NCI-H1436 (cell line): Measurements from ENCODE around the gene SPSB1.

Experiments used
- DNase-seq: peaks from one replicate; lab custom pipeline; 2025; lab: John Stamatoyannopoulos, UW

The SPSB1 gene

GRCh38 chr1:9344426-9345200 is 51.9 kb downstream of the SPSB1 start:
- DNase-seq: no peak

- no peak for DNase-seq
Measured at GRCh38 chr1:9345471-9345870, 52.8 kb downstream of the SPSB1 start.

GRCh38 chr1:9345922-9346321 is 53.2 kb downstream of the SPSB1 start:
- no peak for DNase-seq

- no peak for DNase-seq
Measured at GRCh38 chr1:9346566-9346965, 53.9 kb downstream of the SPSB1 start.

GRCh38 chr1:9347095-9347850 is 54.6 kb downstream of the SPSB1 start:
- peak; percentile 47 for DNase-seq

GRCh38 chr1:9349331-9349851 is 56.7 kb downstream of the SPSB1 start:
- no peak for DNase-seq

GRCh38 chr1:9350013-9350908 is 57.6 kb downstream of the SPSB1 start:
- no peak for DNase-seq

DNA sequence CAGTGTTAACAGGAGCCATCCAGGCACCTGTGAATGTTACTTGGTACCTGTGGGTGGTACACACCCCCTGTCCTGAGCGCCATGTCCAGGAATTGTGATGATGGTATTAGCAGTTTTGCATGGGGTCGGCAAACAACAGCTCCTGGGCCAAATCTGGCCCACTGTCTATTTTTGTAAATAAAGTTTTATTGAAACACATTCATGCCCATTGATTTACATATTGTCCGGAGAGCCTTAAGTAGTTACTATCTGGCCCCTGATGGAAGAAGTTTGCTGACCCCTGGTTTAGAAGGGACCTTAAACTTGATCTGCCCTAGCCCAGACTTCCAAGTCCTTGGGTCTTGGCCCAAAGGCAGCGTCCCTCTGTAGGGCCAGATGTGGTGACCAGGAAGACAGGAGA is 58.3 kb downstream of the SPSB1 start:
- DNase-seq: no peak

GRCh38 chr1:9351654-9352271 is 59.1 kb downstream of the SPSB1 start:
- no peak for DNase-seq

- DNase-seq: no peak
Measured at GRCh38 chr1:9352377-9353134, 59.9 kb downstream of the SPSB1 start.

DNA sequence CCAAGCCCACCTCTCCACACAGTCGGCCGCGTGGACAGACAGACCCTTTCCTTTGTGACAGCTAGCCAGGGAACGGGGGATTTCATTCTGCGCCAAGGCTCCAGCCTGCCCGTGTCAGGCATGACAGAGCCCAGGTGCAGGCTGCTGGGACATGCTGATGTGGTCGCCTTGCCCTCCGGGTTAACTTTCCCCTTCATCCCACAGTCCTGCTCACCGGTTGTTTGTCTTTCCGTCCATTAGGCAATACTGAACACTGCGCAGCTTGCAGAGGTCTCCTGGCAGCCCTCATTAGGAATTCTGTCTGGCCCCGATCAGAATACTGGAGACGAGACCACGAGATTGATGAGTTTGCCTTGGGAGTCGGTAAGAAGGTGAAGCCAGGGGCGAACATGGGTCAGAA is 62.8 kb downstream of the SPSB1 start:
- DNase-seq: no peak

- DNase-seq: no peak
Measured at GRCh38 chr1:9356021-9356420, 63.3 kb downstream of the SPSB1 start.

DNA sequence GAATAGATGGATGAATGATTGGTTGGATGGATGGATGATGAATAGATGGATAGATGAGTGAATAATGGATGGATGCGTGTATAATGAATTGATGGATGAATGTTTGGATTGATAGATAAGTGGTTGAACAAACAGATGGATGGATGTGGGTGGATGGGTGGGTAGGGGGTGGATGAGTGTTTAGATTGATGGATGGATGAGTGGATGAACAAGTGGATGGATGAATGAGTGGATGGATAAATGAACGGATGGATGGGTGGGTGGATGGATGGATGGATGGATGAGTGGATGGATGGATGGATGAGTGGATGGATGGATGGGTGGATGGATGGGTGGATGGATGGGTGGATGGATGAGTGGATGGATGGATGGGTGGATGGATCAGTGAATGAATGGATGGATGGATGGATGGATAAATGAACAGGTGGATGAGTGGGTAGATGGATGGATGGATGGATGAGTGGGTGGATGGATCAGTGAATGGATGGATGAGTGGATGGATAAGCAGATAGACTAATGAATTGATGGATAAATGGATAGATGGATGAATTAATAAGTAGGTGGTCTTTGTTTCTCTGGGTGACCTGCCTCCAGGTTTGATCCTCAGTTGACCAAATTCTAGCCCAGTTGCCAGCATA is 64.3 kb downstream of the SPSB1 start:
- no peak for DNase-seq

- no peak for DNase-seq
Measured at GRCh38 chr1:9357958-9358357, 65.3 kb downstream of the SPSB1 start.

GRCh38 chr1:9360371-9361064 is 67.8 kb downstream of the SPSB1 start:
- DNase-seq: no peak

- DNase-seq: no peak
Measured at GRCh38 chr1:9361630-9362260, 69.1 kb downstream of the SPSB1 start.

GRCh38 chr1:9362488-9362887 is 69.8 kb downstream of the SPSB1 start:
- no peak for DNase-seq

DNA sequence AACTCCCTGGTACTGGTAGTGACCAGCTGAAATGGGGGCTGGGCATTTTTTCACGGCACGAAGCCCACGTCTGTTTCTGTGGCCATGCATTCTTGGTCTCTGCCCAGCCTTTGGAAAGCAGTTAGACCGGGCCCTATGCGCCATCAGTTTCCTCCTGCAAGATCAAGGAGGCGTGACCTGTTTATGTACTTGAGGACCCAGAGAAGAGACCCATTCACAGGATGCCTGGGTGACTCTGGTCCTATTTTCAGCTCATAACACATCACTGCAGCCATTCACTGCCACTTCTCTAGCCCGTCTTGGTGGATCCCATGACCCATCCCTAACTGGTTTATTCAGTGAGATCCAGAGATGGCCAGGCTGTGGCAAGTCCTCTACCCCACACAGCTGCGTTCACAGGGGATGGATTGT is 70.4 kb downstream of the SPSB1 start:
- no peak for DNase-seq

GRCh38 chr1:9366298-9366697 is 73.6 kb downstream of the SPSB1 start:
- no peak for DNase-seq
